H9 (cell line): ENCODE data around the gene ELAPOR1. TPM values are rescaled to one million over a fixed set of nuclear protein-coding genes. Genes with fewer than 3 reads are reported as not detected.
A peak's percentile ranks its signal among the peaks of the same experiment; 100 is the strongest.

Experiments used
- DNase-seq: peaks from one replicate; pipeline ENCODE4 v3.0.0-alpha.2; 2017
- H2AFZ ChIP-seq: one replicate; pipeline ENCODE4 v1.6.1; 2013; ENCODE audit warnings: mild to moderate bottlenecking, low read length, control low read depth, moderate library complexity
- H2AK5ac ChIP-seq: 2 replicates; pipeline ENCODE4 v1.6.1; 2013; ENCODE audit warnings: low read length, control low read depth, mixed read lengths; ENCODE audit not compliant: insufficient read length
- H2BK120ac ChIP-seq: one replicate; pipeline ENCODE4 v1.6.1; 2013; ENCODE audit warnings: low read depth, mild to moderate bottlenecking, low read length, control low read depth, inconsistent platforms; ENCODE audit not compliant: poor library complexity, severe bottlenecking
- H2BK12ac ChIP-seq: 2 replicates; pipeline ENCODE4 v1.6.1; 2013; ENCODE audit warnings: low read length, control low read depth, mixed read lengths, low read depth; ENCODE audit not compliant: insufficient read length
- H2BK15ac ChIP-seq: 2 replicates; pipeline ENCODE4 v1.6.1; 2013; ENCODE audit warnings: low read depth, low read length, control low read depth
- H2BK20ac ChIP-seq: one replicate; pipeline ENCODE4 v1.6.1; 2013; ENCODE audit warnings: low read depth, mild to moderate bottlenecking, low read length, control low read depth, inconsistent platforms; ENCODE audit not compliant: poor library complexity, severe bottlenecking
- H2BK5ac ChIP-seq: 2 replicates; pipeline ENCODE4 v1.6.1; 2013; ENCODE audit warnings: low read length, control low read depth, mixed read lengths; ENCODE audit not compliant: insufficient read length
- H3K14ac ChIP-seq: 2 replicates; pipeline ENCODE4 v1.6.1; 2013; ENCODE audit warnings: low read length, control low read depth; ENCODE audit not compliant: insufficient read depth
- H3K18ac ChIP-seq: 2 replicates; pipeline ENCODE4 v1.6.1; 2013; ENCODE audit warnings: low read depth, mild to moderate bottlenecking, mixed read lengths, low read length, control low read depth; ENCODE audit not compliant: insufficient read length
- H3K23ac ChIP-seq: 2 replicates; pipeline ENCODE4 v1.6.1; 2013; ENCODE audit warnings: low read length, control low read depth, mixed read lengths, low read depth; ENCODE audit not compliant: insufficient read length
- H3K23me2 ChIP-seq: 2 replicates; pipeline ENCODE4 v1.6.1; 2013; ENCODE audit warnings: low read depth, mild to moderate bottlenecking, mixed read lengths, low read length, control low read depth; ENCODE audit not compliant: insufficient read length, poor library complexity, severe bottlenecking
- H3K27ac ChIP-seq: 2 replicates; pipeline ENCODE4 v1.5.1; 2013; ENCODE audit warnings: low read length, control low read depth, mixed read lengths, low read depth; ENCODE audit not compliant: insufficient read length
- H3K27me3 ChIP-seq: 2 replicates; pipeline ENCODE4 v1.6.1; 2013; ENCODE audit warnings: low read length, control low read depth, inconsistent platforms; ENCODE audit not compliant: insufficient read depth
- H3K4ac ChIP-seq: 2 replicates; pipeline ENCODE4 v1.6.1; 2013; ENCODE audit warnings: low read depth, mild to moderate bottlenecking, control low read depth, inconsistent platforms, low read length, moderate library complexity
- H3K4me1 ChIP-seq: 2 replicates; pipeline ENCODE4 v1.6.1; 2013; ENCODE audit warnings: low read length, control low read depth, inconsistent platforms; ENCODE audit not compliant: insufficient read depth
- H3K4me2 ChIP-seq: 2 replicates; pipeline ENCODE4 v1.6.1; 2013; ENCODE audit warnings: low read length, control low read depth, mixed read lengths; ENCODE audit not compliant: insufficient read length, insufficient read depth
- H3K56ac ChIP-seq: 2 replicates; pipeline ENCODE4 v1.6.1; 2013; ENCODE audit warnings: low read depth, mild to moderate bottlenecking, mixed read lengths, low read length, control low read depth; ENCODE audit not compliant: insufficient read length
- H3K79me1 ChIP-seq: 2 replicates; pipeline ENCODE4 v1.6.1; 2013; ENCODE audit warnings: low read depth, mild to moderate bottlenecking, moderate library complexity, low read length, control low read depth, inconsistent platforms; ENCODE audit not compliant: insufficient read depth, poor library complexity, severe bottlenecking
- H3K79me2 ChIP-seq: 2 replicates; pipeline ENCODE4 v1.6.1; 2013; ENCODE audit warnings: low read length, control low read depth, inconsistent platforms; ENCODE audit not compliant: insufficient read depth
- H3K9ac ChIP-seq: 2 replicates; pipeline ENCODE4 v1.6.1; 2013; ENCODE audit warnings: low read length, control low read depth, mixed read lengths; ENCODE audit not compliant: insufficient read length; ENCODE audit errors: extremely low read depth
- H3K9me3 ChIP-seq: one replicate; pipeline ENCODE4 v1.6.1; 2013; ENCODE audit warnings: low read depth, low read length, inconsistent platforms; ENCODE audit not compliant: control insufficient read depth
- H3T11ph ChIP-seq: one replicate; pipeline ENCODE4 v1.6.1; 2013; ENCODE audit warnings: mild to moderate bottlenecking, low read length, control low read depth, inconsistent platforms
- H4K20me1 ChIP-seq: one replicate; pipeline ENCODE4 v1.6.1; 2013; ENCODE audit not compliant: control insufficient read depth, insufficient read length, insufficient read depth
- H4K5ac ChIP-seq: 2 replicates; pipeline ENCODE4 v1.6.1; 2013; ENCODE audit warnings: low read depth, mild to moderate bottlenecking, mixed read lengths, low read length, control low read depth; ENCODE audit not compliant: insufficient read length
- H4K8ac ChIP-seq: replicated peaks from 2 replicates; pipeline ENCODE4 v1.6.1; 2013; ENCODE audit warnings: low read length, control low read depth, mixed read lengths, low read depth; ENCODE audit not compliant: insufficient read length
- H4K91ac ChIP-seq: 2 replicates; pipeline ENCODE4 v1.6.1; 2013; ENCODE audit warnings: low read depth, mild to moderate bottlenecking, moderate library complexity, mixed read lengths, low read length, control low read depth; ENCODE audit not compliant: insufficient read length
- H3K27ac Mint-ChIP-seq, 3 experiments: 2 replicates in 2 of 3; 3 replicates in 1 of 3; pipeline ENCODE4 v1.8.0; 2020 to 2021; ENCODE audit warnings: mixed read lengths in 3 of 3, mild to moderate bottlenecking in 1 of 3, moderate library complexity in 1 of 3
- H3K27me3 Mint-ChIP-seq: 2 replicates; pipeline ENCODE4 v1.8.0; 2021; ENCODE audit warnings: low read depth, mild to moderate bottlenecking, moderate library complexity, mixed read lengths
- H3K36me3 Mint-ChIP-seq, 3 experiments: 2 replicates in 2 of 3; 3 replicates in 1 of 3; pipeline ENCODE4 v1.8.0; 2020 to 2021; ENCODE audit warnings: low read depth in 3 of 3, mixed read lengths in 3 of 3; ENCODE audit not compliant: insufficient read depth in 1 of 3
- H3K4me1 Mint-ChIP-seq, 2 experiments: 2 replicates each; pipeline ENCODE4 v1.8.0; 2020; ENCODE audit warnings: mixed read lengths in 2 of 2
- H3K4me3 Mint-ChIP-seq, 2 experiments: 2 replicates in 1 of 2; 3 replicates in 1 of 2; pipeline ENCODE4 v1.8.0; 2020 to 2021; ENCODE audit warnings: mild to moderate bottlenecking in 2 of 2, mixed read lengths in 2 of 2, moderate library complexity in 1 of 2
- H3K9me3 Mint-ChIP-seq, 2 experiments: 2 replicates in 1 of 2; 3 replicates in 1 of 2; pipeline ENCODE4 v1.8.0; 2020; ENCODE audit warnings: mild to moderate bottlenecking in 2 of 2, mixed read lengths in 2 of 2, moderate library complexity in 1 of 2
- WGBS: extraction: QIAGEN DNeasy Blood & Tissue Kit; methylation state at CpG from one replicate; pipeline ENCODE4 v1.1.7; 2013; ENCODE audit warnings: missing lambda C conversion rate, low lambda C conversion rate, mixed read lengths; ENCODE audit not compliant: insufficient read length; ENCODE audit errors: extremely low coverage; 5-methylcytosine and 5-hydroxymethylcytosine counted together
- total RNA-seq: library from RNA; stranded (reverse); gene quantifications from 2 replicates; pipeline ENCODE4 v1.2.1, GENCODE V29; 2021
- TF ChIP-seq, protein P1 (sequence below): fragments of 200-600 bp; sonication (generic); conservative IDR thresholded peaks from 3 replicates; pipeline ENCODE4 v1.8.0; 2021; ENCODE audit warnings: antibody characterized with exemption, mild to moderate bottlenecking

The ELAPOR1 gene
- total RNA-seq, 1 experiment from 2014 or later = 0.55 TPM

DNA sequence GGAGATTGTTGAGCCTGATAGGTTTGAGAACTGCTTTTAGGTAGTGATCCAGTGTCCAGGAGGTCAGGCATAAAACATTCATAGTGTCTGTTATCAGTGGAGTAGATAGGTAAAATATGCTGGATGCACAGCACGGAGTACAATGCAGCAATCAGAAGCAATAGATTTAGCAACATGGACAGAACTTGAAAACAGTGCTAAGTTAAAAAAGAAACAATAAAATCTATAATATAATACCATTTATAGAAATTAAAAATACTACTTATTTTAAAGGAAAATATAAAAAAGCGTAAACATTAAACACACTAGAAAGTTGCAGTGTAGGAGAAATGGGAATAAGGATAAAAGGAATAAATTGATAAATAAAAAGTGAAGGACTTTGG is 34.7 kb upstream of the ELAPOR1 start:
- Mint-ChIP-seq H3K4me3 (no peak overlapping the region), H3K27me3 (no peaks in the 10 kb centered on the region)

More for the DNA sequence above, 34.7 kb upstream of the ELAPOR1 start:
- H3K4me2 ChIP-seq = no peak overlapping the region
- H4K8ac ChIP-seq = no peak overlapping the region
- no peak overlapping the region for H3K27ac ChIP-seq
- no peaks in the 10 kb centered on the region for H3K9me3 ChIP-seq
- no peak overlapping the region for H4K5ac ChIP-seq
- H4K20me1 ChIP-seq = no peaks in the 10 kb centered on the region
- H2BK15ac ChIP-seq = no peak overlapping the region
- no peak overlapping the region for H2AK5ac ChIP-seq
- peaks cover 25 to 31% of the 10 kb centered on the region in 2 experiments for H3K4me1 Mint-ChIP-seq
- H3K18ac ChIP-seq = no peak overlapping the region
- H2AFZ ChIP-seq = no peak overlapping the region
- TF ChIP-seq, protein P1, sequence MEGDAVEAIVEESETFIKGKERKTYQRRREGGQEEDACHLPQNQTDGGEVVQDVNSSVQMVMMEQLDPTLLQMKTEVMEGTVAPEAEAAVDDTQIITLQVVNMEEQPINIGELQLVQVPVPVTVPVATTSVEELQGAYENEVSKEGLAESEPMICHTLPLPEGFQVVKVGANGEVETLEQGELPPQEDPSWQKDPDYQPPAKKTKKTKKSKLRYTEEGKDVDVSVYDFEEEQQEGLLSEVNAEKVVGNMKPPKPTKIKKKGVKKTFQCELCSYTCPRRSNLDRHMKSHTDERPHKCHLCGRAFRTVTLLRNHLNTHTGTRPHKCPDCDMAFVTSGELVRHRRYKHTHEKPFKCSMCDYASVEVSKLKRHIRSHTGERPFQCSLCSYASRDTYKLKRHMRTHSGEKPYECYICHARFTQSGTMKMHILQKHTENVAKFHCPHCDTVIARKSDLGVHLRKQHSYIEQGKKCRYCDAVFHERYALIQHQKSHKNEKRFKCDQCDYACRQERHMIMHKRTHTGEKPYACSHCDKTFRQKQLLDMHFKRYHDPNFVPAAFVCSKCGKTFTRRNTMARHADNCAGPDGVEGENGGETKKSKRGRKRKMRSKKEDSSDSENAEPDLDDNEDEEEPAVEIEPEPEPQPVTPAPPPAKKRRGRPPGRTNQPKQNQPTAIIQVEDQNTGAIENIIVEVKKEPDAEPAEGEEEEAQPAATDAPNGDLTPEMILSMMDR = no peak
- no peak overlapping the region for H2BK5ac ChIP-seq
- no peak overlapping the region for H3K14ac ChIP-seq
- no peak overlapping the region for H2BK120ac ChIP-seq
- H3K23ac ChIP-seq = no peak overlapping the region
- no peak overlapping the region for H2BK12ac ChIP-seq
- WGBS = no CpG with 5 or more reads among the region's 2 CpGs
- peaks cover 0 to 5% of the 10 kb centered on the region in 2 experiments; a peak in 2 of 5 replicates for H3K9me3 Mint-ChIP-seq
- H3K23me2 ChIP-seq = no peaks in the 10 kb centered on the region
- H3K56ac ChIP-seq = no peak overlapping the region
- no peaks in the 10 kb centered on the region for H3K27me3 ChIP-seq
- H3K4ac ChIP-seq = no peak overlapping the region
- H3K36me3 Mint-ChIP-seq = peaks cover 7 to 12% (median 8%) of the 10 kb centered on the region in 3 experiments
- peaks cover 2% of the 10 kb centered on the region; the same call in 1 of the 2 replicates for H3K4me1 ChIP-seq
- H3T11ph ChIP-seq = no peak overlapping the region
- peak overlapping the region in 2 of 3 experiments; percentile 64 to 65; a peak in 2 of 7 replicates for H3K27ac Mint-ChIP-seq
- no peak overlapping the region for H2BK20ac ChIP-seq
- no peak for DNase-seq
- no peak overlapping the region for H3K9ac ChIP-seq
- H3K79me1 ChIP-seq = no peaks in the 10 kb centered on the region
- no peak overlapping the region for H4K91ac ChIP-seq
- peaks cover 2% of the 10 kb centered on the region; the same call in 1 of the 2 replicates for H3K79me2 ChIP-seq
